NCI-H510A treated with DMSO at 0.1 percent for 48 hours (cell line): ENCODE measurements around the gene EVA1A.

Experiments used
- DNase-seq: peaks from one replicate; lab custom pipeline; 2025; lab: John Stamatoyannopoulos, UW

Gene EVA1A

DNA sequence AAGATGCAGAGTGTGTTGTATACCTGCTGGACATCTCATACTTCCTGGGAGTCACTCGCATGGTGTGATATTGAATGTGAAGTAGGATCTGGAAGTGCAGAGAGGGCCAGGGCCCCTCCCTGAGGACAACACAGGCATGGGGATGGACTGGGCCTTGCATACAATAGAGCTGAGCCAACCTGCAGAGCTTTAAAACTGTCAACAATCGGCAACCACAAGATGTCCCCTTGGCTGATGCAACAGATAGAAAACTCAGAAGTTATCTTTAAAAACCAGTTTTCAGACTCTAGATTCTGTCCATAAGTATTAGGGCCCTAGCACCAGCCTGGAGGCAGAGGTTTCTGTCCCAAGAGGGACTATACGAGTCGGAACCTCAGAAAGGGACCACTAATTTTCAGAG lies 19.7 kb downstream of the EVA1A start:
- DNase-seq: no peak

- DNase-seq: no peak
These were observed 20.6 kb downstream of the EVA1A start for GRCh38 chr2:75539955-75540716.

GRCh38 chr2:75538521-75539490 lies 21.9 kb downstream of the EVA1A start:
- DNase-seq: no peak

- DNase-seq: no peak
These were observed 23.1 kb downstream of the EVA1A start for GRCh38 chr2:75537658-75538057.

DNA sequence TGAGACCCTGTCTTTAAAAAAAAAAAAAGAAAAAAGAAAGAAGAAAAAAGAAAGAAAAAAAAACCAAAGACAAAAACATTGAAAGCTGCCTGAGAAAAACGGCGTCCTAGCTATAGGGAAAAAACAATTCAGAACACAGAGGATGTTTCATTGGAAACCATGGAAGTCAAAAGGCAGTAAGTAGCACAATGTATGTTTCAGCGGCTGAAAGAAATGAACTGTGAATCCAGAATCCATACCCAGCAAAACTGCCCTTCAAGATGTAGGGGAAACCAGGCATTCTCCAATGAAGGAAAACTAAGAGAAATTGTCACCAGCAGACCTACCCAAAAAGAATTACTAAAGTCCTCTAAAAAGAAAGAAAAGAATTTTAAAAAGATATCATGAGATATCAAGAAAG lies 27.6 kb downstream of the EVA1A start:
- no peak for DNase-seq

- DNase-seq: no peak
These were observed 28.3 kb downstream of the EVA1A start for GRCh38 chr2:75532488-75532887.

GRCh38 chr2:75528221-75528977 lies 32.3 kb downstream of the EVA1A start:
- DNase-seq: no peak

DNA sequence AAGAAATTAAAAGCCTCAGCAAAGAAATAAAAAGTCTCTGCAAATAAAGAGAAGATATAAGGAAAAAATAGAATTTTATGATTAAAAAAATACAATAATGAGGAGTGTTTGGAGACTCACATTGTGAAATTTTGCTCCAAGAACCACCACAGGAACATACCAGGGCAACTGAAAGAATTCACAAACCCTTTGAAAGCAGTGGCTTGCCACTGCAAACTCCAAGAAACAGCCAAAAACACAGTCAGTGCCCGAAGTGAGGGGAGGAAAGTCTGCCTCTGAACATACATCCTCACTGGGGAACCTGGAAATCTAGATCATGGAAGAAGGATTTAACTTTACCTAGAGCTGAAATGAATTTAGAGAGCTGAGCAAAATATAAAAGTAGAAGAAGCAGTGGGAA lies 33.1 kb downstream of the EVA1A start:
- DNase-seq: no peak

- no peak for DNase-seq
These were observed 33.9 kb downstream of the EVA1A start for GRCh38 chr2:75526842-75527241.

DNA sequence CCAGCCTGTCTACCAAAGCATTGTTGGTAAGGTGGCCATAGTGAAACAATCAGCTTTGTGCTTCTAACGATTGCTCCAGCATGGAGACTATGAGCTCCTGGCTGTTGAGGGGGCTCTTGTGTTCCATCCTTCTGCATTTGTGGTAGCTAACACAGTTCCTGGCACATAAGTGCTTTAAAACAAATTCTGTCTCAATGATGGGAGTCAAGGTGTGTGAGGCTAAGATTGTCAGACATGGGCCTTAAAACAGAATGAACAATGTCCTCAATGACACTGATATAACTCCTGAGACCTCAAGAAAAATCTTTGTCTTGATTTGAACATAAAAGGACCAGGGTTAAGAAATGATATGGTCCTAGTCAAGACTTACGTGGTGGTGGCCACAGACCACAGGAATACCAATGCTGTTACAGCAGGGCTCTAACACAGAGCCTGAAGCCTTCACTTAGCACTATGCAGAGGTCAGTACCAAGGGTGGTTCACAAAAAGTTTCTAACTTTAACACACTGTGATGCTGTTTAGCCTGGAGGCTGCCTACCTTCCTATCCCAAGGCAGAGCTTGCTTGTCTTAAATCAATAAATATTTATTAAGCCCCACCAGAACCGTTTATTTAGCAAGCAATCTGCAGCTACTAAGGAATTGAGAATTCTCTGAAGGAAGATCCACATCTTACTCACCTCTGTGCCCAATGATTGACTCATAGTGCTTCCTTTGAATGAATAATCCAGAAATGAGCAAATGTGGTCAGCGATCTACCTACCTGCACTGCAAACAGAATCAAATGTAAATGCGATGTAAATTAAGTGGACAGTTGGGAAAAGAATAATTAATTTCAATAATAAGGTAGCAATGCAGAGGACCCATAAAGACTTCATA lies 35.1 kb downstream of the EVA1A start:
- no peak for DNase-seq

DNA sequence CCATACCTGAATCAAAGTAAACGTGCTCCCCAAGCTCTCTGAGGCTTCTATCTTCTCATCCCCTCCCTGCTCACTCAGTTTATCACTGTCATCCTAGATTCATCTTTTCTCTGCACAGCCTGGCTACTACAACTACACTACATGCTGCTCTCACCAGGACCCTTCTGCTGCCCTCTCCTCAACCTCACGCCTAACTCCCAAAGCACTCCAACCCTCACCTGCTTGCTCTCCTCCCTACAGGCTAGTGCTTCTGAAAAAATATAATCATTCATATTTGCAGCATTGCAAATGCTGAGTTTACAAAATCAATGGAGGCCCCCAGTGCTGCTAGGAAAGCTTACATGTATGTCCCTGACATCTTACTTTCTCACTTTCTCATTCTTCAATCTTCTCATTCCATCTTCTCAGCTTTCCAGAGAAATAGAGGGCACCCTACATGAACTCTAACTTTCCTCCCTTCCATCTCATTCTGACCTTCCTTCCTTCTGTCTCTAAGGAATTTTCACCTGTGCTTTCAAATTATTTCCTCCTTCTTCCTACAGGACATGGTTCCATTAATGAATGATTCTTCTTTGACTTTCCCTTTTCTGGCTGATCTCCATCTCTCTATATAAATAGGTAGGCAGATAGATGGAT lies 36.3 kb downstream of the EVA1A start:
- DNase-seq: no peak

GRCh38 chr2:75523313-75524275 lies 37.1 kb downstream of the EVA1A start:
- no peak for DNase-seq

- no peak for DNase-seq
These were observed 38.0 kb downstream of the EVA1A start for GRCh38 chr2:75522543-75523312.

GRCh38 chr2:75521225-75521872 lies 39.4 kb downstream of the EVA1A start:
- no peak for DNase-seq

GRCh38 chr2:75519843-75520242 lies 40.9 kb downstream of the EVA1A start:
- no peak for DNase-seq

DNA sequence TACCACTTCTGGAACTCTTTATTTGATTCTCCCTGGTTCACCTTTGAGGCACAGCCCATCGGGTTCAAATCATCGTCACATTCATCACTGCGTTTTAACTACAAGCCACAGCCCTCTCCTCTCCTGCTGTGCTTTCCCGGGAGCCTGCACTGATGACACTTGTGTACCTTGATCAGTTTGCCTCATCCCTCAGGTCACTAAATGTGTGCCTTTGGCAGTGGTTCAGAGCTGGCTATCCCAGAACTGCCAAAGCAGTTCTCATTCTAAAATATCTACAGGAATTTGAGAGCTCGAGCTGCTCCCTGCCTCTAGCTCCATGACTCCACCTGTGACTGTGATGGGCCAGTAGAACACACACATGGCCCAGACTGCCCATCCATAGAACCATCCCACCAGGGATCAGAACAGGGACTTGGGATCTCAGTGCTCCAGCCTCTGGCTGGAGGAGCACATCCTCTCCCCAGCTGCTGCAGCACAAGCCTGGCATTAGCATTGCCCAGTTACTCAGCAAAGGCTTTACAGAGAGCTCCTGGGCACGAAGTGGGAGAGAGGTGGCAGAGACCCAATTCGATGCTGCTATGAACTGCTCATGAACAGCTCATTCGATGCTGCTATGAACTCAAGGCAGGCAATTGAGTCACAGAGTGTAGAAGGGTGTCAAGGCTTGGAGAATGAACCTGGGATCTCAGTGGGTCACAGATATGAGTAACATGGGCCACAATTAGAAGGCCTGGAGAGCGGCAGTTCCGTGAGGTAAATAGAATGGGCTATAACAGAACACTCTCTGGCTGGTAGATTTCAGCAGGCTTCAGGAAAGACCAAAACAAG lies 41.9 kb downstream of the EVA1A start:
- no peak for DNase-seq

GRCh38 chr2:75517547-75518230 lies 43.0 kb downstream of the EVA1A start:
- DNase-seq: no peak
